Anterior cingulate cortex (tissue), 58 donors: ENCODE measurements around the gene ZNF316.

Source experiments
- DNase-seq, 58 donors: peaks; one replicate each; lab custom pipeline; 2025; lab: John Stamatoyannopoulos, UW

ZNF316 gene

DNA sequence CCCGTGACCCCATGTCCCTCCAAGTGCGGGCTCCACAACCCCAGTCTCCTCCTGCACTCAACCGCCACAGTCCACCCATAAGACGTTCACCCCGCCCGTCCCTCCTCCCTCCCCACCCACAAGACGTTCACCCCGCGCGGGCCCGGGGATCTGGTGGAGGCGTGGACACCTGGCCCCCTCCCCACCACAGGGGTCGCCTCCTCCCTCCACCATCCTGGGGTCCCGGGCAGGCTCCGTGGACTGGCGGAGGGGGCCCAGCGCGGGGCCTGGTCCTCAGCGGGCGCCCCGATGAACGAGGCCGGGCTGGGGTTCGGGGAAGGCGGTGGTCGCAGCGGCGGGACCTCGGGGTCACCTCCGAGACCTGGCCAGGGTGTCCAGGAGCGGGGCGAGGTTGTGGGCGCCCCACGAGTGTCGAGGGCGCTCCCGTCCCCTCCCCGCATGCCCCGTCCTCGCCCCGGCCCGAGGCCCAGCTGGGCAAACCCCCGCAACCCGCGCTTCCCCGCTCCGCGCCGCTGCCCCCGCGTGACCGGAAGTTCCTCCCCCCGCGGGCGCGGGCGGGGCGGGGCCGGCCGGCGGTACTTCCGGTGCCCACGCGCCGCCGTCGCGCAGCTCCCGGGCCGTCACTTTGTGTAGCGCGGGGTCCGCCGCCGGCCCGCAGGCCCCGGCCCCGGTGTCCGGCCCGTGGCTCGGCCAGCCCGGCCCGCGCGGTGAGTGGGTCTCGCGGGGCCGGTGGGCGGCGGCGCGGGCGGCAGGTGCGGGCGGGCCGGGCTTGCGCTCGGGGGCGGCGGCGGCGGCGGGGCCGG, at the start of gene ZNF316:
TSS of gene ZNF316 (plus strand) at position 578 of the 803 bp plus-strand sequence. CDS start 5,092 bp downstream, outside the sequence.
- DNase-seq, result peak in 51 of 58 donors; percentile 8 to 74 (median 43)

DNA sequence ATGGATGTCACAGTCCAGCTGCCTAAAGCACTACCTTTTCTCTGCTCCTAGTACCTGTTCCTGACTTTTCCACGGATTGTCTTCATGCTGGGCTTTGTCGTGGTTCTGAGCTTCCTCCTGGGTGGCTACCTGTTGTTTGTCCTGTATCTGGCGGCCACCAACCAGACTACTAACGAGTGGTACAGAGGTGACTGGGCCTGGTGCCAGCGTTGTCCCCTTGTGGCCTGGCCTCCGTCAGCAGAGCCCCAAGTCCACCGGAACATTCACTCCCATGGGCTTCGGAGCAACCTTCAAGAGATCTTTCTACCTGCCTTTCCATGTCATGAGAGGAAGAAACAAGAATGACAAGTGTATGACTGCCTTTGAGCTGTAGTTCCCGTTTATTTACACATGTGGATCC, 48.6 kb upstream of the ZNF316 start:
- no peak for DNase-seq

DNA sequence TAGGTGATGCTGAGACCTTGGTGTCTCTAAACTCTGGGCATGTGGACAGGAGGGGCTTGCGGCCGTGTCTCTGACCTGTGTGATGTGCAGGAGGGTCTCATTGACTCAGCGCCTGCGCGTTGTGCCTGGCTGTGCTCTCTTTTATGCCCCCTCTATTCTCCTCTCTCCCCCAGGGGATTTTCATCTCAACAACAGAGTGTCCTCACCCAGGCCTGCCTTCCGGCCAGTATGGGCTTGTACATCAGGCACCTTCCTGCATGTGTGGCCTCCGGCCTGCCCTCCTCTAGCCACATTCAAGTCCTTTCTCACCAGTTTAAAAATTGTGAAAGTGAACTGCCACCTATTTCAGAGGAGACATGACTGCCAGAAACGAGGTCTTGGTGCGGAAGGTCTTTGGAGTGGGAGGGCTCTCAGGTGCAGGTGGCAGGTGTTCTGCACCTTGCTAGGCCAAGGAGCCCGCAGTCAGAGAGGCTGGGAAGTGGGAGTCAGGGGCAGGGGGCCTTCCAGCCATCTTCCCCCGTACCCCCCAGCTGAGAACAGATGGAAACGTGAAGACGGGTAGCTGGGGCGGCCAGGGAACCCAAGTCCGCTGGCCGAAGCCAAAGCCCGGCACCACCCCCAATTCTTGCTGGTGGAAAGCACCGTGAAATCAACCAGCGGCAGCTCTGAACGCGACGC, 47.8 kb upstream of the ZNF316 start:
- peak in 1 of 58 donors; percentile 64 for DNase-seq

DNA sequence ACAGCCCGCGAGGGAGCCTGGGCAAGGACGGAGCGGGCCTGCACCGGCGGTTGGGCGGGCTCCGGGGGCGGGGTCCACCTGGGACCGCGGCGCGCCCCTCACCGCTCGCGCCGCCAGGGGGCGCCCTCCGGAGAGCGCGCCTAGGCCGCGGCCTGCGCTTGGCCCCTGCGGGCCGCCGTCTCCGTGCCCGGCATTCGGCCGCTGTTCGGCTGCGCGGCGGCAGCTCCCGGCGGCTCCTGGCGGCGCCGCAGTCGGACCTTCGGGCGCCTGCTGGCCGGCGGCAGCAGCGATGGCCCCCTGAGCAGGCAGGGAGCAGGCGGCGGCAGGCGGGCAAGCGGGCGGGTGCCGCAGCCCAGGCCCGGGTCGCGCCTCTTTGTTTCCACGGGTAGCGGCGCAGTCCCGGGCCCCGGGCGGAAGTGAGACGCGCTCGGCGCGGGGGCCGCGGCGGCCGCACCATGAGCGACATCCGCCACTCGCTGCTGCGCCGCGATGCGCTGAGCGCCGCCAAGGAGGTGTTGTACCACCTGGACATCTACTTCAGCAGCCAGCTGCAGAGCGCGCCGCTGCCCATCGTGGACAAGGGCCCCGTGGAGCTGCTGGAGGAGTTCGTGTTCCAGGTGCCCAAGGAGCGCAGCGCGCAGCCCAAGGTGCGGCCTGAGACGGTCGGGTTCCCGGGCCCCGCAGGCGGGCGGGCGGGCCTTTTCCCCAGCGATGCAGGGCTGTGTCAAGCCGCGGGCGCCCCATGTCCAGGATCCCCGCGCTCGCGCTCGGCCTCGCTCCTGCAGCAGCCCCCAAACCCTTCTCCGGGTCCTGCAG, 47.1 kb upstream of the ZNF316 start, which contains the start of gene INTS15:
TSS of gene INTS15 (plus strand) at position 193 of the 816 bp plus-strand sequence. CDS start at position 456, 263 bp downstream.
- DNase-seq, result peak in 54 of 58 donors; percentile 32 to 86 (median 65)

DNA sequence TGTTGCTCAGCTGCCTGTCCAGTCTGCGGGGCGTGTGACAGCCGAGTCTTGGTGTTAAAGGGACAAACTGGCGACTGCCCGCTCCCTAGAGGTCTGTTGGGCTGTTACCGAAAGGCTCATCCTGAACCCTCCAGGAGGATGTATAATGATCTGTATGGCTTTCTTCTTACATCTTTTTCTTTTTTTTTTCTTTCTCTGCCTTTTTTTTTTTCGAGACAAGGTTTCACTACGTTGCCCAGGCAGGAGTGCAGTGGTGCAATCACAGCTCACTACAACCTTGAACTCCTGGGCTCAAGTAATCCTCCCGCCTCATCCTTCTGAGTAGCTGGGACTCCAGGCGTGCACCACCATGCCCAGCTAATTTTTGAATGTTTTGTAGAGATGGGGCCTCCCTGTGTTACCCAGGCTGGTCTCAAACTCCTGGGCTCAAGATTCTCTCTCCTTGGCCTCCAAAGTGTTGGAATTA, 46.4 kb upstream of the ZNF316 start:
- DNase-seq, result no peak

DNA sequence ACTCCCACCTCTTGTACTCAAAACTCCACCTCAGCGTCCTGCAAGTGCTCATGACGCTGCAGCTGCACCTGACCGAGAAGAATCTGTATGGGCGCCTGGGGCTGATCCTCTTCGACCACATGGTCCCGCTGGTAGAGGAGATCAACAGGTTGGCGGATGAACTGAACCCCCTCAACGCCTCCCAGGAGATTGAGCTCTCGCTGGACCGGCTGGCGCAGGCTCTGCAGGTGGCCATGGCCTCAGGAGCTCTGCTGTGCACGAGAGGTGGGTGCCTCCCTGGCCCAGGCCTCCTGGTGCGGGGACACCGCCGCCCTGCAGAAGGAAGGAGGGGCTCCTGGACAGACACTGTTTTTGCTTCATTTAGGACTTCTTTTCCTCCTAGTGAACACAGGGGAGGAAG, 37.0 kb upstream of the ZNF316 start:
- DNase-seq, result no peak

DNA sequence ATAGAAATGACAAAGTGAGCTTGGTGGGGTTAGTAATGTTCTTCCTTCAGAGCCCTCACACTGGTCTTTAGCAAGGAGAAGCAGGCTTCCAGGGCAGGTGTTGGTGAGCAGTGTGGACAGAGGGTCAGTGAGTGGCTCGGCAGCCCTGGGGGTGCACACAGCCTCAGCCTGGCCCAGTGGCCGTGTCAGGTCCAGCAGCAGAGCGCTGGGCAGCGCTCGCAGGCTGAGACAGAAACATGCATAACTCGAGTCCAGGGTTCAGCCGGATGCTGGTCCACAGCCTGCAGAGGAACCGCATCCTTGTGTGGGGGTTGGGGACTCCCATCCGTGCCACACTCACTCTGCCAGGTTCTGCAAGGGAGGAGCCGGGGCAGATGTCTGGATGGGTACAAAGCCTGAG, 32.7 kb upstream of the ZNF316 start:
- peak in 1 of 58 donors; percentile 2 for DNase-seq

DNA sequence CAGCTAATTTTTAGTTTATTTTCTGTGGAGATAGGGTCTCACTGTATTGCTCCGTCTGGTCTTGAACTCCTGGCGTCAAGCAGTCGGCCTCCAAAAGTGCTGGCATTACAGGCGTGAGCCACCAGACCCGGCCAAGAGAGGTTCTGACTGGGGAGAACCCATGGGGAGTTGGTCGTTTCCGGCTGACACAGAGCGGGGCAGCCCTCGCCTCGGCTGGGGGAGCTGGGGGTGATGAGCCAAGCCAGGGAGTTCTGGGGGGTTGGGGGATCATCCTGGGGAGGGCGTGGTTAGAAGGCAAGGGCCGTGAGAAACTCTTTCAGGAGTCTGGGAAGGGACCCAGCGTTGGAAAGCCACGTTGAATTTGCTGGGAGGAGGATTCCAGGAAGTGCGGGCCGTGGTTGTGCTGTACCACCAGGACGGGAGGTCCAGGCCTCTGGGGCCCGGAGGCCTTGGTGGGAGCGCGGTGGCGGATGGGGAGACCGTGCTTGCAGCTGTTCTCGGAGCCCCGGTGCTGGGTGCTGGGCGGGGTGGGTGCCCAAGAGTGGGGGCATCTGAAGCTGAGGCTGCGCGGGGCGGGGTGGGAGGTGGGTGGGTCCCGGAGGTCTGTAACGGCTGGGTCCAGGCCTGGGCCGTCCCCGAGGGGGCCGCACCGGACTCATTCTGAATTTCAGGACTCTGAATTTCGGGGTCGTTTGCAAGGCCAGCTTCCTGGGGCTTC, 30.1 kb upstream of the ZNF316 start:
- DNase-seq, result no peak

DNA sequence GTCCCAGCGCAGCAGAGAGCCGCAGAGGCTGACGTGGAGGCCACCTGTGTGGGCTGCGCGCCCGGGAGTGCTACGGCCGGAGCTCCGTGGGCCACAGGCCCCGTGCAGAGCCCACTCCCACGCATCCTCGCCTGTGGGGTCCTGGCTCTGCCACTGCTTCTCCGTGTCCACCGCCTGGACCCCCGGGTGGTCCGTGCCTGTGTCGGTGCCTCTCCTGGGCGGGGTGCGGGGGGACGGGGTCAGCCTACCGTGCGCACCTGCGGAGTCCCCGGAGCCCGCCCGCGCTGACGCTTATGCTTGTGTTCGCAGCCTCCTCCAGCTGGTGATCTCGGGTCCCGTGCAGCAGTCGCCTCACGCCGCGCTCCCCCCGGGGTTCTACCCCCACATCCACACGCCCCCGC, 29.5 kb upstream of the ZNF316 start:
- DNase-seq, result no peak

DNA sequence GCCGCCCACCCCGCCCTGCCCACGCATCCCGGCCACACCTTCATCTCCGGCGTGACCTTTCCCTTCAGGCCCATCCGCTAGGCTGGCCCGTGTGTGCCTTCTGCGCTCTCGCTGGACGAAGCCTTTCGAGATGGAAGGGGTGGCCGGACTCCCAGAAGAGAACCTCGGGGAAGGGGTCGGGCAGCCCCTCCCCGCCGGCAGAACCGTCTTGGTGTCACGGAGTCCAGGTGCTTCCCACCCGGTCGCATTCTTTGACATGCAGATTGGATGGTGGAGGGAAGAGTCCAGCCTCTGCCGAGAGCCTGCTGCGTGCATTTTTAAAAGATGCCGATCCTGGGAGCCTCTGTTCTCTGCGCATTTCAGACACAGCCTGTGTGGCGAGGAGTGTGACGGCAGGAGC, 29.0 kb upstream of the ZNF316 start:
- no peak for DNase-seq

DNA sequence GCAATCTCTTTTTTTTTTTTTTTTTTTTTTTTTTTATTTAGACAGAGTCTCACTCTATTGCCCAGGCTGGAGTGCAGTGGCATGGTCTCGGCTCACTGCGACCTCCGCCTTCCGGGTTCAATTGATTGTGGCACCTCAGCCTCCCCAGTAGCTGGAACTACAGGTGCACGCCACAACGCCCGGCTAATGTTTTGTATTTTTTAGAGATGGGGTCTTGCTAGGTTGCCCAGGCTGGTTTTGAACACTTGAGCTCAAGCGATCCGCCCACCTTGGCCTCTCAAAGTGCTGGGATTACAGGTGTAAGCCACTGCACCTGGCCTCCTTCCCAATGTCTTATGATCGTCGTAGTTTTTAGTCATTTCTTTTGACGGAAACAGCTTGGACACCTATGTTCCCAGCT, 28.3 kb upstream of the ZNF316 start:
- DNase-seq, result no peak

DNA sequence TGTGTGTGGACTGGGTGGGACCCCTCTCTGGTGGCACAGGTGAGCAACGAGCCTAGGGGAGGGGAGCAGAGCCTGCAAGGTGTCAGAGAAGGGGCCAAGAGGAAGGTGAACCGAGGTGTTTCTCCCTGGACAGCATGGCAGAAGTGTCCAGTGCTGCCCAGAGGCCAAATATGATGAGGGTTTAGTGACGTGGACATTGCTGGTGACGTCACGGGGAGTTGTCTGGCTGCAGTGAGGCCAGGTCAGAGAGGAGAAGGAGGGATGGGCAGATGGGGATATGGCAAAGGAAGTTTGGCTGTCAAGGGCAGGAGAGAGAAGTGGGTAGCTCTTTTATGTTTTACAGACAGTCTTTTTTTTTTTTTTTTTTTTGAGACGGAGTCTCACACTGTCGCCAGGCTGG, 24.3 kb upstream of the ZNF316 start:
- no peak for DNase-seq

DNA sequence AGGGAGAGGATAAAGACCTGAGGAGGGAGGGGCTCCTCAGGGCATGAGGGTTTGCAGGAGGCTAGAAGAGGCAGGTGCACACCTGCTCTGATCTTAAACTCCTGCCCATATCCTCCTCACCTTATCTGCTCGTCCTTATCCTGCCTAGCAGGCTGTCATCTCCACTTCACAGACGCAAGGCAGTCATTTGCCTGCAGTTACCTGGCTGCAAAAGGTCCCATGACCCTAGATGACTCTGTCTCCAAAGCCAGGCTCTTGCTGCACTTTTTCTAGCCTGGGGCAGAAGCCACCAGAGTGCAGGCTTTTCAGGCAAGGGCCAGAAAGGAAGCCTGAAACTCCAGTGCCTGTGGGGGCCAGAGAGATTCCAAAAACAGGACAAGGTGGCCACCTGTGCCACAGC, 23.4 kb upstream of the ZNF316 start:
- DNase-seq, result no peak

DNA sequence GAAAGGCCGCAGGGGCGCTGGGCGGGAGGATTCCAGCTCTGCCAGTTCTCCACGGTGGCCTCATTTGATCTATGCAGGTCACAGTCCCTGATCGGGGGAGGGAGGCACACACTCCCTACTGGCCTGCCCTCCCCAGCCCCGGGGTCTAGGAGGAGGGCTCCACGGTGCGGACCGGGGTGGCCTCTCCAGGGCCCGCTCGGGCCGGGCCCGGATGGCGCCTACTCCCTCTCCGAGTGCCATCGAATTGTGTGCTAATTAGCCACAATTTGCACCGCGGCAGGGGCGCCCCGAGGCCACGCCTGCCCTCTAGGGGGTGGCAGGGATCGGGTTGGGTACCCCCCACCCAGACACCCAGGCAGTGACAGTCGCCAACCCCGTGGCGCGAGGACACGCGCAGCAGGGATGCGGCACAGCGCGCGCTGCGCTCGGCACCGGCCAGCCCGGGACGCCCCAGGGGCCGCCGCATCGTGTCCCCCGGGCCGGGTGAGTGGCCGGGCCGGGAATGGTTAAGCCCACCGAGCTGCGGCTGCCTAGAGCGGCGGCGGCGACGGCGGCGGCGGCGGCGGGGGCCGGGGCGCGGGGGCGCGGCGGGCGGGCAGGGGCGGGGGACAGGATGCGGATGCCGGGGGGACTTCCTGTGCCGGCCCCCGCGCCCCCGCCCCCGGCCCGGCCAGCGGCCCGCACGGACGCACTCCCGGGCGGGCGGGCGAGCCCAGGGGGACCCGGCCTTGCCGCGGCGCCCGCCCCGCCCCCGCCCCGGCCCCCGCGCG, 22.0 kb upstream of the ZNF316 start, which contains the start of gene ZNF853:
TSS of gene ZNF853 (plus strand) at position 658 of the 770 bp plus-strand sequence. CDS start 565 bp downstream, outside the sequence.
- DNase-seq, result peak in 31 of 58 donors; percentile 3 to 55 (median 19)

DNA sequence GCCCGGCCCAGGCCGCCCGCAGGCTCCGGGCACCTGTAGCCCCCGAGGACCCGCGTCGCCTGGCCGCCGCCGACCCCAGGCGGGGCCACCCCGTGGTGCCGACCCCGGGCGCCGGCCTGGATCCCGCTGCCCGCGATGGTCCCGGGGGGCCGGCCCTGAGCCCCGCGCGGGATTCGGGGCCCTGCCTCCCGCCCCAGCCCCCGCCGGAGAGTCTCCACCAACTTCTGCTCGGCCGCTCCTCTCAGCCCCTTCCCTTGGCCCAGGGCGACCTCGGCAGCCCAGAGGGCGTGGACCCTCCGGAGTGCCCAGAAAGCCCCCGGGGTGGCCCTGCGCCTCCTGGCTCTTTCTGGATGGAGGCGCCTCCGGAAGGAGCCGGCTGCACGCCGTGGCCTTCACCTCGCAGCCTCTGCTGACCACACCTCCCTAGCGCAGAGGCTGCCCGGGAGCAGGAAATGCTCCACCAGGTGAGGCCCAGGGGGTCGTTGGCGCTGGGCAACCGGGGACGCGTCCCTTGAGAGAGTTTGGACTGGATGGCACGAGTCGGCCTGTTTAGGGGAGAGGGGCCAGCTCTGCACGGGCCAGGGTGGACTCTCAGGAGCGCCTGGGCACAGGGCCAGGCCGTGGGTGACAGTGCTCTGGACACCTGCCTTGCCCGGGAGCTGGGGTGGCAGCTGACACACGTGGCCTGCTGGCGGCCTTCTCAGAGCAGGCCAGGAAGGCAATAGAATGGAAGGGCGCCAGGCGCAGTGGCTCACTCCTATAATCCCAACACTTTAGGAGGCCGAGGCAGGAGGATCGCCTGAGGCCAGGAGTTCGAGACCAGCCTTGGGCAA, 21.2 kb upstream of the ZNF316 start:
- DNase-seq, result peak in 3 of 58 donors; percentile 3 to 23 (median 14)

DNA sequence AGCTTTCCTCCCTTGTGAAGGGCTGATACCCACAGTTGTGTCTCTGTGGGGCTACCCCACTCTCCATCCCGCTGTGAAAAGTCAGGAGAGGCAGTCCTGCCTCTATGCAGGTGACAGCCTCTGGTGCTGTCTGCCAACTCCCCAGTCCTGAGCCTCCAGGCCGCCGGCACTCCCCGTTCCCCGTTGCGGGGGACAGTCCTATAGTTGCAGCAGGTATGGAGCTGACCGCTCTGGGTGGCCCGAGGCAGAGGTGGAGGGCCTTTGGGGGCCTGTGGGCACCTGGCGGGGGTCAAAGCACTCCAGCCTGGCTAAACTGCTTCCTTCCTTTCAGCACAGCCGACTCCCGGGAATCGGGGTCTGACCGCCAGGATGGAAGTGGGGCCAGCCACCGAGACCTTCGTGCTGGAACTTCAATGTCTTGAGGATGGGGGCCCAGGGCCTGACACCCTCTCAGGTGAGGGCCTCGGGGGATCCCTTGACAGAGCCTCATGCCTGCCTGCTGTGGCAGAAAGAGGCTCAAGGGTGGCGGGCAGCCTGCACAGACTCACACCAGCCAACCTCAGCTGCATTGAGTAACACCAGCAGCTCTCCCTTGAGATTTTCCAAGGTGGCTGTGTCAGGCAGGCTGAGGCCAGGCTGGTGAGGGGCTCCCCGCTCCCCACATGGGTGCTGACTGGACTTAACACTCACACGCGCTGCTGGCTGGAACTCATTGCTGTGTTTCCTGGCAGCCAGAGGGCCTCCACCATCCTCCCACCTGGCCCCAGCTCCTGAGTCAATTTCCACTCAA, 20.1 kb upstream of the ZNF316 start:
- DNase-seq, result no peak

DNA sequence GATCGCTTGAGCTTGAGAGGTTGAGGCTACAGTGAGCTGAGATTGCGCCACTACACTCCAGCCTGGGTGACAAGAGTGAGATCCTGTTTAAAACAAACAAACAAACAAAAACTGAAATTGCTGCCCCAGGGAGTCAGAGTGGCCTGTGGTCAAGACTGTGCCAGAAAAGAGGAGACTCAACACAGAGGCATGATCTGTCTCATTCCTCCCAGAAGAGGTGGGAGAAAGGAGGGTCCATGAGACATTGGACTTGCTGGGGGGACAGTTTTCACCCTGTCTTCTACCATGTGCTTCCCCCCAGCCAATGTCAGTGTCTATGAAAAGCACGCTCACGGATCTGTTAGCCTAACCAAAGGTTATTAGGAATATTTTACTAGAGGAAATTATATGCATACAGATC, 18.5 kb upstream of the ZNF316 start:
- DNase-seq, result no peak
